H1 (cell line): Measurements from ENCODE around the gene SPATS2L. TPM values are rescaled to one million over a fixed set of nuclear protein-coding genes. Genes with fewer than 3 reads are reported as not detected.

Experiments used
- CBX8 ChIP-seq: fragments of 300-800, 300-1000 bp; sonication (generic); IDR thresholded peaks from 2 replicates; pipeline ENCODE4 v1.7.1; 2016; ENCODE audit warnings: low read depth, low read length, borderline replicate concordance
- CEBPB ChIP-seq: IDR thresholded peaks from 2 replicates; pipeline ENCODE4 v1.6.1; 2012; ENCODE audit warnings: low read depth, low read length
- POLR2AphosphoS5 ChIP-seq: IDR thresholded peaks from 2 replicates; pipeline ENCODE4 v1.6.1; 2011; ENCODE audit warnings: low read depth, low read length
- RNF2 ChIP-seq: fragments of 200-900, 300-1000 bp; sonication (generic); IDR thresholded peaks from 2 replicates; pipeline ENCODE4 v1.7.1; 2016; ENCODE audit warnings: borderline replicate concordance, low read depth, mild to moderate bottlenecking, antibody characterized with exemption, low read length; ENCODE audit not compliant: poor library complexity, severe bottlenecking; ENCODE audit errors: missing control alignments
- RXRA ChIP-seq: IDR thresholded peaks from 2 replicates; pipeline ENCODE4 v1.6.1; 2011; ENCODE audit warnings: low read depth, mild to moderate bottlenecking, low read length, moderate library complexity; ENCODE audit not compliant: insufficient read depth
- polyA plus RNA-seq, 7 experiments: library from polyadenylated mRNA; depleted of rRNA in 3 of 7; stranded (reverse) in 5 of 7; unstranded in 2 of 7; fragments of >200 nt in 5 of 7; fragments of 200-250 nt in 2 of 7; gene quantifications; 1 replicate in 5 of 7; 2 replicates in 1 of 7; 4 replicates in 1 of 7; pipeline versions ENCODE4 v1.2.1 to v1.2.3, GENCODE V29; 2011 to 2013; ENCODE audit warnings: missing spikeins in 2 of 7, mixed read lengths in 2 of 7
- total RNA-seq: library from RNA; stranded (reverse); fragmentation: NEBNext Ultra II Directional; extraction: Animal tissue kit (Norgen Biotek cat#: 25700); gene quantifications from 2 replicates; pipeline ENCODE4 v1.2.1, GENCODE V29; 2021
- TF ChIP-seq, protein P1 (sequence below): fragments of 300-600 bp; sonication (generic); IDR thresholded peaks from 2 replicates; pipeline ENCODE4 v1.7.1; 2012; ENCODE audit warnings: low read length, moderate library complexity, mild to moderate bottlenecking, inconsistent platforms; ENCODE audit not compliant: insufficient replicate concordance
- TF ChIP-seq, protein P2 (sequence below): IDR thresholded peaks from 2 replicates; pipeline ENCODE4 v1.6.1; 2012; ENCODE audit warnings: inconsistent platforms

The SPATS2L gene
- total and polyA plus RNA-seq, 2 of the 8 experiments (the other 6 are each of a cell fraction or from before 2014, with no cell fraction given) = 67.3 to 189 TPM

GRCh38 chr2:200297100-200297499 is 9.4 kb upstream of the SPATS2L start (continued):
- TF ChIP-seq, protein P1, sequence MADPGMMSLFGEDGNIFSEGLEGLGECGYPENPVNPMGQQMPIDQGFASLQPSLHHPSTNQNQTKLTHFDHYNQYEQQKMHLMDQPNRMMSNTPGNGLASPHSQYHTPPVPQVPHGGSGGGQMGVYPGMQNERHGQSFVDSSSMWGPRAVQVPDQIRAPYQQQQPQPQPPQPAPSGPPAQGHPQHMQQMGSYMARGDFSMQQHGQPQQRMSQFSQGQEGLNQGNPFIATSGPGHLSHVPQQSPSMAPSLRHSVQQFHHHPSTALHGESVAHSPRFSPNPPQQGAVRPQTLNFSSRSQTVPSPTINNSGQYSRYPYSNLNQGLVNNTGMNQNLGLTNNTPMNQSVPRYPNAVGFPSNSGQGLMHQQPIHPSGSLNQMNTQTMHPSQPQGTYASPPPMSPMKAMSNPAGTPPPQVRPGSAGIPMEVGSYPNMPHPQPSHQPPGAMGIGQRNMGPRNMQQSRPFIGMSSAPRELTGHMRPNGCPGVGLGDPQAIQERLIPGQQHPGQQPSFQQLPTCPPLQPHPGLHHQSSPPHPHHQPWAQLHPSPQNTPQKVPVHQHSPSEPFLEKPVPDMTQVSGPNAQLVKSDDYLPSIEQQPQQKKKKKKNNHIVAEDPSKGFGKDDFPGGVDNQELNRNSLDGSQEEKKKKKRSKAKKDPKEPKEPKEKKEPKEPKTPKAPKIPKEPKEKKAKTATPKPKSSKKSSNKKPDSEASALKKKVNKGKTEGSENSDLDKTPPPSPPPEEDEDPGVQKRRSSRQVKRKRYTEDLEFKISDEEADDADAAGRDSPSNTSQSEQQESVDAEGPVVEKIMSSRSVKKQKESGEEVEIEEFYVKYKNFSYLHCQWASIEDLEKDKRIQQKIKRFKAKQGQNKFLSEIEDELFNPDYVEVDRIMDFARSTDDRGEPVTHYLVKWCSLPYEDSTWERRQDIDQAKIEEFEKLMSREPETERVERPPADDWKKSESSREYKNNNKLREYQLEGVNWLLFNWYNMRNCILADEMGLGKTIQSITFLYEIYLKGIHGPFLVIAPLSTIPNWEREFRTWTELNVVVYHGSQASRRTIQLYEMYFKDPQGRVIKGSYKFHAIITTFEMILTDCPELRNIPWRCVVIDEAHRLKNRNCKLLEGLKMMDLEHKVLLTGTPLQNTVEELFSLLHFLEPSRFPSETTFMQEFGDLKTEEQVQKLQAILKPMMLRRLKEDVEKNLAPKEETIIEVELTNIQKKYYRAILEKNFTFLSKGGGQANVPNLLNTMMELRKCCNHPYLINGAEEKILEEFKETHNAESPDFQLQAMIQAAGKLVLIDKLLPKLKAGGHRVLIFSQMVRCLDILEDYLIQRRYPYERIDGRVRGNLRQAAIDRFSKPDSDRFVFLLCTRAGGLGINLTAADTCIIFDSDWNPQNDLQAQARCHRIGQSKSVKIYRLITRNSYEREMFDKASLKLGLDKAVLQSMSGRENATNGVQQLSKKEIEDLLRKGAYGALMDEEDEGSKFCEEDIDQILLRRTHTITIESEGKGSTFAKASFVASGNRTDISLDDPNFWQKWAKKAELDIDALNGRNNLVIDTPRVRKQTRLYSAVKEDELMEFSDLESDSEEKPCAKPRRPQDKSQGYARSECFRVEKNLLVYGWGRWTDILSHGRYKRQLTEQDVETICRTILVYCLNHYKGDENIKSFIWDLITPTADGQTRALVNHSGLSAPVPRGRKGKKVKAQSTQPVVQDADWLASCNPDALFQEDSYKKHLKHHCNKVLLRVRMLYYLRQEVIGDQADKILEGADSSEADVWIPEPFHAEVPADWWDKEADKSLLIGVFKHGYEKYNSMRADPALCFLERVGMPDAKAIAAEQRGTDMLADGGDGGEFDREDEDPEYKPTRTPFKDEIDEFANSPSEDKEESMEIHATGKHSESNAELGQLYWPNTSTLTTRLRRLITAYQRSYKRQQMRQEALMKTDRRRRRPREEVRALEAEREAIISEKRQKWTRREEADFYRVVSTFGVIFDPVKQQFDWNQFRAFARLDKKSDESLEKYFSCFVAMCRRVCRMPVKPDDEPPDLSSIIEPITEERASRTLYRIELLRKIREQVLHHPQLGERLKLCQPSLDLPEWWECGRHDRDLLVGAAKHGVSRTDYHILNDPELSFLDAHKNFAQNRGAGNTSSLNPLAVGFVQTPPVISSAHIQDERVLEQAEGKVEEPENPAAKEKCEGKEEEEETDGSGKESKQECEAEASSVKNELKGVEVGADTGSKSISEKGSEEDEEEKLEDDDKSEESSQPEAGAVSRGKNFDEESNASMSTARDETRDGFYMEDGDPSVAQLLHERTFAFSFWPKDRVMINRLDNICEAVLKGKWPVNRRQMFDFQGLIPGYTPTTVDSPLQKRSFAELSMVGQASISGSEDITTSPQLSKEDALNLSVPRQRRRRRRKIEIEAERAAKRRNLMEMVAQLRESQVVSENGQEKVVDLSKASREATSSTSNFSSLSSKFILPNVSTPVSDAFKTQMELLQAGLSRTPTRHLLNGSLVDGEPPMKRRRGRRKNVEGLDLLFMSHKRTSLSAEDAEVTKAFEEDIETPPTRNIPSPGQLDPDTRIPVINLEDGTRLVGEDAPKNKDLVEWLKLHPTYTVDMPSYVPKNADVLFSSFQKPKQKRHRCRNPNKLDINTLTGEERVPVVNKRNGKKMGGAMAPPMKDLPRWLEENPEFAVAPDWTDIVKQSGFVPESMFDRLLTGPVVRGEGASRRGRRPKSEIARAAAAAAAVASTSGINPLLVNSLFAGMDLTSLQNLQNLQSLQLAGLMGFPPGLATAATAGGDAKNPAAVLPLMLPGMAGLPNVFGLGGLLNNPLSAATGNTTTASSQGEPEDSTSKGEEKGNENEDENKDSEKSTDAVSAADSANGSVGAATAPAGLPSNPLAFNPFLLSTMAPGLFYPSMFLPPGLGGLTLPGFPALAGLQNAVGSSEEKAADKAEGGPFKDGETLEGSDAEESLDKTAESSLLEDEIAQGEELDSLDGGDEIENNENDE = no peak
- TF ChIP-seq, protein P2, sequence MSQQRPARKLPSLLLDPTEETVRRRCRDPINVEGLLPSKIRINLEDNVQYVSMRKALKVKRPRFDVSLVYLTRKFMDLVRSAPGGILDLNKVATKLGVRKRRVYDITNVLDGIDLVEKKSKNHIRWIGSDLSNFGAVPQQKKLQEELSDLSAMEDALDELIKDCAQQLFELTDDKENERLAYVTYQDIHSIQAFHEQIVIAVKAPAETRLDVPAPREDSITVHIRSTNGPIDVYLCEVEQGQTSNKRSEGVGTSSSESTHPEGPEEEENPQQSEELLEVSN = no peak
- TF ChIP-seq POLR2AphosphoS5 = no peak
- TF ChIP-seq RXRA = no peak
- no peak for TF ChIP-seq RNF2
- no peak for TF ChIP-seq CEBPB
- TF ChIP-seq CBX8 = no peak
